ENCODE data around the gene DCBLD1.

GRCh38 chr6:117504478-117505144 lies 22.1 kb downstream of the DCBLD1 start:
- TF ChIP-seq POLR2A (IDR thresholded peaks at IDR 0.05; ENCODE audit: borderline replicate concordance, extremely low read depth, insufficient read depth, insufficient read length) = no peak
- TF ChIP-seq CTCF (IDR thresholded peaks at IDR 0.05 in 2 of 3, conservative IDR thresholded peaks at IDR 0.05 in 1 of 3; ENCODE audit: borderline replicate concordance in 1 of 3, insufficient read depth in 1 of 3, low read depth in 2 of 3, low read length in 2 of 3) = no peak
- no peak for TF ChIP-seq MAX (IDR thresholded peaks at IDR 0.05)
- TF ChIP-seq REST (IDR thresholded peaks at IDR 0.05; ENCODE audit: low read depth) = no peak
- no peak for TF ChIP-seq SRF (IDR thresholded peaks at IDR 0.05; ENCODE audit: low read depth)
- no peak for TF ChIP-seq RAD21 (IDR thresholded peaks at IDR 0.05; ENCODE audit: low read depth)
- TF ChIP-seq ZNF274 (IDR thresholded peaks at IDR 0.05; ENCODE audit: low read depth, low read length) = no peak
- no peak for TF ChIP-seq EZH2 (IDR thresholded peaks at IDR 0.05)
- TF ChIP-seq FOSL1 (IDR thresholded peaks at IDR 0.05; ENCODE audit: low read depth) = no peak
